Activated T-cell treated with anti-CD3 and anti-CD28 coated beads, Interleukin-2, amount 50 U/mL, for 4 hours (primary cell): ENCODE results near the gene JAKMIP2. TPM values are rescaled to one million over a fixed set of nuclear protein-coding genes. Genes with fewer than 3 reads are reported as not detected.
"Not testable (repeated sequence)": the region's sequence is repeated elsewhere in the genome, so short reads cannot be mapped to it uniquely, and the experiment has no call there.

Source experiments
- ATAC-seq, 2 donors: fragments of 200-7000 bp; cut with Tn5 transposase; one replicate each; pipeline ENCODE4 v1.10.0; 2021
- DNase-seq: peaks from one replicate; pipeline ENCODE4 v3.0.0-alpha.2; 2020
- H3K27me3 Mint-ChIP-seq: one replicate; pipeline ENCODE4 v1.8.0; 2021; ENCODE audit warnings: low read depth, mixed read lengths
- H3K36me3 Mint-ChIP-seq: one replicate; pipeline ENCODE4 v1.8.0; 2022; ENCODE audit warnings: mixed read lengths; ENCODE audit not compliant: insufficient read depth
- H3K4me1 Mint-ChIP-seq: one replicate; pipeline ENCODE4 v1.8.0; 2021; ENCODE audit warnings: low read depth, mixed read lengths
- H3K4me3 Mint-ChIP-seq: one replicate; pipeline ENCODE4 v1.8.0; 2021; ENCODE audit warnings: mild to moderate bottlenecking, moderate library complexity, mixed read lengths
- H3K9me3 Mint-ChIP-seq: one replicate; pipeline ENCODE4 v1.8.0; 2021; ENCODE audit warnings: mixed read lengths
- total RNA-seq, 3 donors: library from RNA; stranded (reverse); gene quantifications; one replicate each; pipeline ENCODE4 v1.2.1, GENCODE V29; 2021

JAKMIP2 gene
- total RNA-seq, 3 donors from 2014 or later, result 0.56 to 1.3 (median 0.76) TPM

DNA sequence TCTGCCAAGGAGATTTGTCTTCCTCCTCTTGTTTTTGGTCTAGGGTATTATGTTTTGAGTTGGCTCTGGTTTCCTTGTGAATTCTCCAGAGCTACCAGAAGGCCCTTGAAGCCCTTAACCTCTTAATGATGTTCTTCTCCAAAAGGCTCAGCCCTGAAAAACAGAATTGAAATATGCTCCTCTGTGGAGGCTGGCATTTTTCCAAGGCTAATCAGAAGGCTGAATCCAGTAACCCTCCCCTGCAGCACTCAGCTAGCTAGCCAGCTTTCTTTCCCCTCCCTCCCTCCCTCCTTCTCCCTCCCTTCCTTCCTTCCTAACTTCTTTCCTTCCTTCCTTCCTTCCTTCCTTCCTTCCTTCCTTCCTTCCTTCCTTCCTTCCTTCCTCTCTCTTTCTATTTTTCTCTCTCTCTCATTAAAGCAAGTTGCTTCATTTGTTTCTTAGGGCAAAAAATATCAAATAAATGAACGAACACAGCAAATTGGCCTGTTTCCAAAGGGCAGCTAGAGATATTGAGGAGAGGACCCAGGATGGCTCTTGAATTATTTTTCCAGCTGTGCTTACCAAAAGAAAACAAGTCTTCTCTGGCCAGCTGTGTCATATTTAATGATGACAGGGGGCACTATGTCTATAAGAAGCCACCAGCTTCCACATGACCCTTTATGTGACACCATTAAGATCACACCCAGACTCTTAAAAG is 38.7 kb downstream of the JAKMIP2 start:
- no peak for ATAC-seq
- H3K36me3 Mint-ChIP-seq, result peaks cover 2% of the 10 kb centered on the region
- H3K4me1 Mint-ChIP-seq, result no peaks in the 10 kb centered on the region
- no peaks in the 10 kb centered on the region for H3K27me3 Mint-ChIP-seq
- DNase-seq, result no peak
- no peaks in the 10 kb centered on the region for H3K9me3 Mint-ChIP-seq
- no peak overlapping the region for H3K4me3 Mint-ChIP-seq

DNA sequence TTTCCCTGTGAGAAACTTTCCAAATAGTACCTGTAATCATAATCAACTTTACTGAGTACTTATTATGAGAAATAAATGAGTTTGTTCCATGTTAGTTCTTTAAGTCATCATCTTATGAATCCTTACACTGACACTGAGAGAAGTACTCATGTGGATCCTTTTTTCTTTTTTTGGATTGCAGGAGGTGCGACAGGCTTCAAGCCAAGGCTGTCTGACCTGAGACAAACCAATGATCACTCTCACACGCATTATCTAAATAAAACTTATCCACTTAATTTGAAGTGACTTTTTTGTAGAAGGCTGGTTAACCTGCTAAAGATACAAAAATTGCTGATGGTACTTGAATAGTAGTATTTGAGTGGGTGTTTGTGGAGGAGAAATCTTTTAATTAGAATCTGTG is 39.5 kb downstream of the JAKMIP2 start:
- no peaks in the 10 kb centered on the region for H3K4me1 Mint-ChIP-seq
- H3K9me3 Mint-ChIP-seq, result no peaks in the 10 kb centered on the region
- peaks cover 2% of the 10 kb centered on the region for H3K36me3 Mint-ChIP-seq
- DNase-seq, result no peak
- ATAC-seq, result no peak
- no peak overlapping the region for H3K4me3 Mint-ChIP-seq
- H3K27me3 Mint-ChIP-seq, result no peaks in the 10 kb centered on the region

DNA sequence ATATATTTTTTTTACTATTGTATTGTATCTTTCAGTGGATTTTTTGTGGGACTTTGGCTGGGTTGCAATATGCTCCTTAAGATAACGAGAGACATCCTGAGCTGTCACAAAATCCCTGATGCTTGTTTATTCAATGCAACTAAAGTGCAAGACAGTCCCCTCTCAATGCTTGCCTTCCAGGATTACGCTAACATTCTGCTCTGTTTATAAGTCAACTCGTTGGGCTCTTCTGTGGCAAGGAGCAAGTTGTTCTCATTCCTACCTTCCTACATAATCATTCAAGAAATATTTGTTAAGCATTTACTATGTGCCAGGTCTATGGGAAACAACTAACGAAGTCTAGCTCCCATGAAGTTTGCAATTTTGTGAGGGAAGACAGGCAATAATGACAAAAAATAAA is 40.4 kb downstream of the JAKMIP2 start:
- no peak overlapping the region for H3K4me3 Mint-ChIP-seq
- no peak for ATAC-seq

DNA sequence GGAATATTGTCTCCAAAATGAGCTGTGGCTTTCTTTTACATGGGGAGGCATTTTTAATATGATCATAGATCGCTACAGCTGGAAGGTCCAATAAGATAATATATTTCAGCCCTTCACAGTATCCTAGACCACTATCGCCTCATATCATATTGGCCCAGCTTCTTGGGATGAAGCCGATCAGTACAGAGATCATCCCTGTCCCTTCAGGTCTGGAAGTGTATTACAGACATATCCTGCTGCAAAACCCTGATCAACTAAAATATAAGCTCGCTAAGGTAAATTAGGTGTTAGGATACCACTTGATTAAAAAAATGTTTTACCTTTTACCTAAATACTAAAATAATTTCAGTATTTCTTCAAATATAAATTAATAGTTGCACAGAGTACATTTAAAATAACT is 41.7 kb downstream of the JAKMIP2 start:
- Mint-ChIP-seq H3K27me3 (no peaks in the 10 kb centered on the region), H3K9me3 (no peaks in the 10 kb centered on the region), H3K4me3 (no peak overlapping the region), H3K36me3 (peaks cover 2% of the 10 kb centered on the region), H3K4me1 (no peaks in the 10 kb centered on the region)
- DNase-seq (no peak), ATAC-seq (no peak)

More for the DNA sequence above, 40.4 kb downstream of the JAKMIP2 start:
- Mint-ChIP-seq H3K27me3 (no peaks in the 10 kb centered on the region), H3K4me1 (no peaks in the 10 kb centered on the region), H3K9me3 (no peaks in the 10 kb centered on the region), H3K36me3 (peaks cover 2% of the 10 kb centered on the region)
- no peak for DNase-seq

DNA sequence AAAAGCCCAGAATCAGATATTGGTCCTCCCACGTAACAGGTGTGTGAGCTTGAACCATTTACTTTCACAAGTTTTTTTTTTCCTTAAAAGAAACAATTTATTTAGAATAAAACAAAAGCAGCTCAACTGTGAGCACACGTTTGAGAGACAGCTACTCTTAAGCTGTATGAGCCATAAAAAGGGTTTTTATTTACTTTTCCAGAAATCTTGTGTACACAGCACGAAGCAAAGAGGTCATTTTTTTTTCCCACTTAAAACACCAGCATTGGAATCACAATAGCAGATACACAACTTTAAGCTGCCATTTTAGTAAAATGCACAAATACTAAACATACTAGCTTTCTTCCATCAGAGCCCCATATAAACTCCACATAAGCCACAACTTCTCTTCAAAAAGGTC is 44.6 kb downstream of the JAKMIP2 start:
- peaks cover 8% of the 10 kb centered on the region for H3K36me3 Mint-ChIP-seq

DNA sequence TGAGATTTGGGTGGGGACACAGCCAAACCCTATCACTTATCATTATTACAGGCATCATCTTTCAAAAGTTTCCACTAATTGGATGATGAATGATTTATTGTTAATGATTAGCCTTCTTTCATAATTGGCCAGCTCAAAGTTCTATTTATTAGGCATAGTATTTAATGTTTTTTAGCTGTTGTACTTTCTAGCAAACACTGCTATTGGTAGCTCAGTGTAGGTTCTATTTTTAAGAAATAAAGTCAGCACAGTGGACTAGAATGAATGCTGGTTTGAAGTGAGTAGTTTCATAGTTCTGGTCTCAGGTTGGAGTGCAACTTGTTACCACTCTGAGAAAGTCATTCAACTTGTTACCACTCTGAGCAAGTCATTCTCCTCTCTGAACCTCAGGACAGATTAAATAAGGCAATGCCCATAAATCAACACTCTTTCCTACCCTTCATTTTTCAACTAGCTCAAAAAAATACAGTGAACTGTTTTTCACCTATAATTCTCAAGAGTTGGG is 46.9 kb downstream of the JAKMIP2 start:
- peaks cover 2% of the 10 kb centered on the region for H3K27me3 Mint-ChIP-seq
- no peak for DNase-seq

More for the DNA sequence above, 44.6 kb downstream of the JAKMIP2 start:
- ATAC-seq, result no peak
- Mint-ChIP-seq H3K4me1 (no peaks in the 10 kb centered on the region), H3K4me3 (no peak overlapping the region), H3K9me3 (peaks cover 4% of the 10 kb centered on the region), H3K27me3 (peaks cover 2% of the 10 kb centered on the region)
- no peak for DNase-seq

DNA sequence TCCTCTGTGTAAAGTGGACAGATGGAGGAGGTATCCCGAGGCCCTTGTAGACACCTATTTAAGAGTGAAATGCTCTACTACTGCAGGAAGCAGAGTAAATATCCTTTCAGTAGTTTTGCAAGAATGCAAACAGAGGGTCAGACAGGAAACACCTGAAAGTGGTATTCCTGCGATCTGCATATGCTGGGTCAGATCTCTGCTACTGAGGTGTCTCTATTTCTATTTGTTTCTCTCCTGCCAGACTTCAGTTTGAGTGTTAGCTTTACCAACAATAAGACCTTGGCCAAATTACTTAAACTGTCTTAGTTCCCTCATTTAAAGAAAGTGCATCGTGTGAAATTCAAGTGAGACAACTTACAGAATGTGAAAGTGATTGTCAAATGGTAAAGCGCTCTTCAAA is 47.6 kb downstream of the JAKMIP2 start:
- no peak overlapping the region for H3K4me3 Mint-ChIP-seq
- ATAC-seq, result no peak
- peaks cover 7% of the 10 kb centered on the region for H3K36me3 Mint-ChIP-seq
- H3K4me1 Mint-ChIP-seq, result no peaks in the 10 kb centered on the region
- peaks cover 4% of the 10 kb centered on the region for H3K9me3 Mint-ChIP-seq
- H3K27me3 Mint-ChIP-seq, result peaks cover 2% of the 10 kb centered on the region
- no peak for DNase-seq

More for the DNA sequence above, 46.9 kb downstream of the JAKMIP2 start:
- no peaks in the 10 kb centered on the region for H3K4me1 Mint-ChIP-seq
- no peak overlapping the region for H3K4me3 Mint-ChIP-seq
- H3K9me3 Mint-ChIP-seq, result peaks cover 4% of the 10 kb centered on the region
- ATAC-seq, result no peak
- H3K36me3 Mint-ChIP-seq, result peaks cover 9% of the 10 kb centered on the region

DNA sequence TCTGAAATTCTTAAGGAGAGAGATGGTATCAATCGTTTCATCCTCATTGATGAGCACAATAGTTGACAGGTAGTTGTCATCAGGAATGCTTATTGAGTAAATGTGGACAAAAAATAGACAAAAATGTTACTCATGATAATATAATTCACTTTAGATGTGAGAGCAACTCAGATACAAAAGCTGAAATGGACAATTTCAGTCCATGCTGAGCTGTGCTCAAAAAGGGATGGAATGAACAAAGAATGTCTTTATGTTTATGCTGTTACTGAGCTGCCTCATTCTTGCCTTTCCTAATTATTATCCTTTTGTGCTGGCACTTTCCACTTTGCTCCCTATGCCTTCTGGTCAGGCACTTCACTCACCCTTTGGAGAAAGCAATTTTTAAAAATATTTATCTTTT is 49.5 kb downstream of the JAKMIP2 start:
- Mint-ChIP-seq H3K36me3 (peaks cover 10% of the 10 kb centered on the region), H3K4me3 (no peak overlapping the region), H3K9me3 (peaks cover 4% of the 10 kb centered on the region), H3K27me3 (peaks cover 2% of the 10 kb centered on the region), H3K4me1 (no peaks in the 10 kb centered on the region)
- DNase-seq (no peak), ATAC-seq (no peak)

DNA sequence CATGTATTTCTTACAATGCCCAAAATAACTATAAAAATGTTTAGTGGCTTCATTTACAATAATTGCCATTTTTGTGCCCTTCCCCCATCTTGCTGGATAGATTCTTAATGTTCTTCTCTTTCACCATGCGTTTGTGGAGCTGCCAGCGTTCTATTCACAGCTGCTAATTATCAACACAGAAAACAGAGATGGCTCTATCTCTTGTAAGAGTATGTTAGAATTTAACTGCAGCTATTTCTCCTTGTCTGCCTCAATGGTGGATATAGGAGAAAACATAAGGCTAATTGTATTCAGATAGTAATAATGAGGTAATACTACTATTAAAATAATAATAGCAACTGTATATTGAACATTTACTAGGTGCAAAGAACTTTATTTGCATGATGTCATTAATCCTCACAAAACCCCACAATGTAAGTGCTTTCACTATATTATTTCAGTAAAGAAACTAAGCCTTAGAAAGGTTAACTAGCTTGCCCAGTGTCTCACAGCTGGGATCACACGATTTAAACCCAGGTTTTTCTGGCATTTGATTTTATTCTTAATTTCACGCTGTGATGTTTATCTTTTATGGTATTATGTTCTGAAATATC is 50.1 kb downstream of the JAKMIP2 start:
- H3K4me1 Mint-ChIP-seq, result no peaks in the 10 kb centered on the region
- H3K27me3 Mint-ChIP-seq, result peaks cover 2% of the 10 kb centered on the region
- no peak for DNase-seq

DNA sequence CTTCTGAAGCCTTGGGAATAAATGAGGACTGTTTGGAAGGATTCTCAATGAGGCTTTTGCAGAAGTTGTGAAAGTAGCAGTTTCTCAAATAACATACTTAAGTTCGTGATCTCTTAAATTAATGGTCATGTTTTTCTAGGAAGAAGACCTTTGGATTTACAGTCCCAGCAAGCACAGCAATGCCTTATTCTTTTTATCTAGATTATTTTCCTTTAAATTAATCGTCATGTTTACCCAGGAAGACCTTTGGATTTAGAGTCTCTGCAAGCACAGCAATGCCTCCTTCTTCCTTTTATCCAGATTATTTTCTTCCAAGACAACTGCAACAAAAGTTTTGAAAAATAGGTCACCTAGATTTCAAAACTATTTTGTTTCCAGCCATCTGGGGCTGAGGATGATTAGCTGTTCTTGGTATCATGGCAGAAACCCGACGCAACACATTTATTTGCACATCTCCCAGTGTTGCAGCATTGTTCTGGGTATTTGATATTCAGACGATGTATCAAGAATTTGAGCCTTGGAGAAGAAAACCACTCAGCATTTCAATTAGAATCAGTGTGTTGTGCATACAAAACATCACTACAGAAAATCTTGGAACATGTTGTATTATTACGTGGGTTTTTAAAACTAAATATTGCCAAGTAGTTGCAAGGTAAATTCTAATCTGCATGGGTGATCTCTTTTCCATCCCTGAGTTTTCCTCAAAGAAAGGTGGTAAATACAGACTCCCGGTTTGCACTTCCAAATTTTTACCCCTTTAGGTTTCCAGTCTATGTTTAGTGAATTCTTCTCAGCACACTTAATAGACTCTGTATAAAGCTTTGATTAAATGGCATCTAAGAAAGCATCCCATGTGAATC is 50.9 kb downstream of the JAKMIP2 start:
- DNase-seq, result no peak
- H3K36me3 Mint-ChIP-seq, result peaks cover 10% of the 10 kb centered on the region
- peaks cover 4% of the 10 kb centered on the region for H3K9me3 Mint-ChIP-seq
- H3K27me3 Mint-ChIP-seq, result peaks cover 2% of the 10 kb centered on the region
- no peaks in the 10 kb centered on the region for H3K4me1 Mint-ChIP-seq
- H3K4me3 Mint-ChIP-seq, result no peak overlapping the region
- no peak for ATAC-seq

More for the DNA sequence above, 50.1 kb downstream of the JAKMIP2 start:
- no peak for ATAC-seq
- Mint-ChIP-seq H3K4me3 (no peak overlapping the region), H3K36me3 (peaks cover 10% of the 10 kb centered on the region), H3K9me3 (peaks cover 4% of the 10 kb centered on the region)

DNA sequence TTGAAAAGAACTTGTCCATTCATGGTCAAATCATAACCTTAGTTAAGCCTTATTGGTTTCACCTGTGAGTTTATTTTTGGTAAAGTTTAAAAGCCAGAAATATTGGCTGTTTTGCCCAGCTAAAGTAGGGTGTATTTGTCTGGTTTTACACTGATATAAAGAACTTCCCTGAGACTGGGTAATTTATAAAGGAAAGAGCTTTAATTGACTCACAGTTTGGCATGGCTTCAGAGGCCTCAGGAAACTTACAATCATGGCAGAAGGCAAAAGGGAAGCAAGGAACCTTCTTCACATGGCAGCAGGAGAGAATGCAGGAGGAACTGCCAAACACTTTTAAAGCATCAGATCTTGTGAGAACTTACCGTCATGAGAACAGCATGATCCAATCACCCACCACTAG is 55.3 kb downstream of the JAKMIP2 start:
- H3K27me3 Mint-ChIP-seq, result no peaks in the 10 kb centered on the region
- H3K36me3 Mint-ChIP-seq, result peaks cover 2% of the 10 kb centered on the region
- no peaks in the 10 kb centered on the region for H3K9me3 Mint-ChIP-seq
- DNase-seq (no peak), ATAC-seq (no peak)
- H3K4me1 Mint-ChIP-seq, result no peaks in the 10 kb centered on the region
- H3K4me3 Mint-ChIP-seq, result no peak overlapping the region

DNA sequence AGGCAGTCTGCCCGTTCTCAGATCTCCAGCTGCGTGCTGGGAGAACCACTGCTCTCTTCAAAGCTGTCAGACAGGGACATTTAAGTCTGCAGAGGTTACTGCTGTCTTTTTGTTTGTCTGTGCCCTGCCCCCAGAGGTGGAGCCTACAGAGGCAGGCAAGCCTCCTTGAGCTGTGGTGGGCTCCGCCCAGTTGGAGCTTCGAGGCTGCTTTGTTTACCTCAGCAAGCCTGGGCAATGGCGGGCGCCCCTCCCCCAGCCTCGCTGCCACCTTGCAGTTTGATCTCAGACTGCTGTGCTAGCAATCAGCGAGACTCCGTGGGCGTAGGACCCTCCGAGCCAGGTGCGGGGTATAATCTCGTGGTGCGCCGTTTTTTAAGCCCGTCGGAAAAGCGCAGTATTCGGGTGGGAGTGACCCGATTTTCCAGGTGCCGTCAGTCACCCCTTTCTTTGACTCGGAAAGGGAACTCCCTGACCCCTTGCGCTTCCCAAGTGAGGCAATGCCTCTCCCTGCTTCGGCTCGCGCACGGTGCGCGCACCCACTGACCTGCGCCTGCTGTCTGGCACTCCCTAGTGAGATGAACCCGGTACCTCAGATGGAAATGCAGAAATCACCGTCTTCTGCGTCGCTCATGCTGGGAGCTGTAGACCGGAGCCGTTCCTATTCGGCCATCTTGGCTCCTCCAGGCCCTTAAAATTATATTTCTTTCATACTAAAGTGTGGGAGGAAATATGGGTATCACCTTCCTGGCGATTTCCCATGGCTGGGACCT is 61.2 kb downstream of the JAKMIP2 start:
- not testable (repeated sequence) for H3K27me3 Mint-ChIP-seq, H3K36me3 Mint-ChIP-seq, DNase-seq, H3K4me3 Mint-ChIP-seq, H3K4me1 Mint-ChIP-seq, ATAC-seq, H3K9me3 Mint-ChIP-seq

DNA sequence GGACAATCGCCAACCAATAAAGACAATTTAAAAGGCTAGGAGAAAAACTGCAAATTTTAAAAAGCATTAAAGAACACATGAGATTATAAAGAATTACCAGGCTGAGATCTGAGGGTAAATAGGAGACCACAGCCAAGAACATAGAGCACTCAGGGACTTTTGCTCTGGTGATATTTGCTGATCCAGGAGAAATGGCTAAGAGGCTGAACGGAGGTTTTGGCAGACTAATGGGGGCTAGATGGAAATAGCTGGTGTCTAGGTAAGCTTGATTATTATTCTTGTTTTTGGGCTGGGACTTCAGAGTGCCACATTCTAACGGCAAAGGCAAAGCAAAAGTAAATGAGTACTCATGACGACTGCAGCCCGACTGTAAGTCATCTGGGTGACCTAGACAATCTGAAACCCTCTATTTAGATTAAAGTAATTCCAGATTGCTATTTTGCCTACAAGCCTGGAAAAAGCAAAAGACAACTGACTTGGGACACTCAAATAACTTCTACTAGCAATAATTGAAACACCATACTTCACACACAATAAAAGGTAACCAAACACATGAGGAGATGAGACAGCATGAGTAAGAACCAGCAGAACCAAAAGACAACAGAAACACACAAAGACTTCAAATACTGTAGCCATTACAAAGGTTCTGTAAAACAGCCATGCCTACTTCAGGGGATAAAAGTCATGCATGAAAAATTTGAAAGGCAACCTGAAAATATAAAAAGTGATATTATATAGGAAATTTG is 68.8 kb downstream of the JAKMIP2 start:
- no peak for DNase-seq
- Mint-ChIP-seq H3K9me3 (no peaks in the 10 kb centered on the region), H3K27me3 (no peaks in the 10 kb centered on the region), H3K36me3 (no peaks in the 10 kb centered on the region), H3K4me1 (peaks cover 1% of the 10 kb centered on the region), H3K4me3 (no peak overlapping the region)
- ATAC-seq, result no peak
